Neural progenitor cell (in vitro differentiated cells): ENCODE measurements around the gene ZAP70. TPM values are rescaled to one million over a fixed set of nuclear protein-coding genes. Genes with fewer than 3 reads are reported as not detected.

ENCODE experiments used
- DNase-seq: peaks from one replicate; pipeline ENCODE4 v3.0.0-alpha.2; 2016; ENCODE audit warnings: low spot score
- H2AFZ ChIP-seq: fragments of 200-600 bp; sonication (generic); replicated peaks from 2 replicates; pipeline ENCODE4 v1.6.1; 2016; ENCODE audit warnings: antibody characterized with exemption
- H3F3A ChIP-seq: fragments of 200-600 bp; sonication (generic); 2 replicates; pipeline ENCODE4 v1.6.1; 2016; ENCODE audit warnings: antibody characterized with exemption, low read depth
- H3K27ac ChIP-seq: fragments of 200-600 bp; sonication (generic); 2 replicates; pipeline ENCODE4 v1.5.1; 2016; ENCODE audit warnings: mild to moderate bottlenecking
- H3K27me3 ChIP-seq: fragments of 200-600 bp; sonication (generic); 2 replicates; pipeline ENCODE4 v1.6.1; 2016; ENCODE audit warnings: mild to moderate bottlenecking, moderate library complexity
- H3K36me3 ChIP-seq: fragments of 200-600 bp; sonication (generic); 2 replicates; pipeline ENCODE4 v1.5.1; 2016
- H3K4me1 ChIP-seq: fragments of 200-600 bp; sonication (generic); 2 replicates; pipeline ENCODE4 v1.6.1; 2016; ENCODE audit warnings: mixed run types
- H3K4me2 ChIP-seq: fragments of 200-600 bp; sonication (generic); 2 replicates; pipeline ENCODE4 v1.6.1; 2016
- H3K4me3 ChIP-seq: fragments of 200-600 bp; sonication (generic); 2 replicates; pipeline ENCODE4 v1.5.1; 2016
- H3K79me2 ChIP-seq: fragments of 200-600 bp; sonication (generic); 2 replicates; pipeline ENCODE4 v1.6.1; 2016; ENCODE audit warnings: low read depth
- H3K9ac ChIP-seq: fragments of 200-600 bp; sonication (generic); 2 replicates; pipeline ENCODE4 v1.6.1; 2016
- H3K9me3 ChIP-seq: fragments of 200-600 bp; sonication (generic); 2 replicates; pipeline ENCODE4 v1.5.1; 2016; ENCODE audit warnings: low read depth
- H4K20me1 ChIP-seq: fragments of 200-600 bp; sonication (generic); 2 replicates; pipeline ENCODE4 v1.6.1; 2016; ENCODE audit warnings: low read depth
- H3K27ac Mint-ChIP-seq: 3 replicates; pipeline ENCODE4 v1.8.0; 2021; ENCODE audit warnings: mixed read lengths
- H3K27me3 Mint-ChIP-seq: 2 replicates; pipeline ENCODE4 v1.8.0; 2022; ENCODE audit warnings: low read depth, mild to moderate bottlenecking, inconsistent platforms, moderate library complexity, mixed read lengths; ENCODE audit not compliant: insufficient read depth
- H3K36me3 Mint-ChIP-seq: 3 replicates; pipeline ENCODE4 v1.8.0; 2021; ENCODE audit warnings: mixed read lengths
- H3K4me1 Mint-ChIP-seq: 3 replicates; pipeline ENCODE4 v1.8.0; 2021; ENCODE audit warnings: mixed read lengths
- H3K4me3 Mint-ChIP-seq: 3 replicates; pipeline ENCODE4 v1.8.0; 2021; ENCODE audit warnings: mild to moderate bottlenecking, moderate library complexity, mixed read lengths
- H3K9me3 Mint-ChIP-seq: 3 replicates; pipeline ENCODE4 v1.8.0; 2020; ENCODE audit warnings: mixed read lengths
- EZH2 ChIP-seq: fragments of 200-600 bp; sonication (generic); IDR thresholded peaks from 2 replicates; pipeline ENCODE4 v1.6.1; 2017; ENCODE audit warnings: antibody characterized with exemption, mild to moderate bottlenecking, moderate library complexity
- EZH2phosphoT487 ChIP-seq: fragments of 200-600 bp; sonication (generic); IDR thresholded peaks from 2 replicates; pipeline ENCODE4 v1.6.1; 2017; ENCODE audit warnings: antibody characterized with exemption
- total RNA-seq: library from RNA; depleted of rRNA; stranded (reverse); fragments of >200 nt; gene quantifications from 2 replicates; pipeline ENCODE4 v1.2.3, GENCODE V29; 2015; ENCODE audit warnings: low replicate concordance
- TF ChIP-seq, protein P1 (sequence below): fragments of 200-600 bp; sonication (generic); IDR thresholded peaks from 2 replicates; pipeline ENCODE4 v1.5.1; 2017; ENCODE audit warnings: antibody characterized with exemption, mild to moderate bottlenecking

ZAP70 gene
- total RNA-seq, 1 donor from 2014 or later: not detected

DNA sequence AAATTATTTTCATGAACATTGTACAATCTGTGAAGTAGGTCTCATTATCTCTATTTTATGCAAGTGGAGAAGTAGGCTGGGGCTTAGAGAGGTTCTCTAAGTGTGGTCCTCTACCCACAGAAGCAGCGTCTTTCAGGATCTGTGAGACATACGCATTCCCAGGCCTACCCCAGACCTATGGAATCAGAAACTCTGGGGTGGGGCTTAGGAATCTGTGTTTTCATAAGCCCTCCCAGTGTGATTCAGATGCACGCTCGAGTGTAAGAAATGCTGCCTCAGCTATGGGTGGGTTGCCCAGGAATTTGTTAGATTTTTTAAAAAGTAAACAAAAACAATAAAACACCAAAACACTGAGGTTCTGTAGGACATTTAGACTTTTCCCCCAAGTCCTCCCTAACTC is 14.8 kb upstream of the ZAP70 start:
- Histone ChIP-seq H3K4me2 (no peak overlapping the region), H4K20me1 (no peaks in the 10 kb centered on the region), H3K4me3 (no peak overlapping the region), H2AFZ (no peak overlapping the region), H3K27me3 (no peaks in the 10 kb centered on the region), H3K27ac (no peak overlapping the region), H3K9me3 (no peaks in the 10 kb centered on the region), H3K36me3 (no peaks in the 10 kb centered on the region), H3K4me1 (no peaks in the 10 kb centered on the region), H3F3A (no peaks in the 10 kb centered on the region), H3K9ac (no peak overlapping the region), H3K79me2 (no peaks in the 10 kb centered on the region)
- H3K9me3 Mint-ChIP-seq: no peaks in the 10 kb centered on the region
- no peaks in the 10 kb centered on the region for H3K27me3 Mint-ChIP-seq
- no peak overlapping the region for H3K27ac Mint-ChIP-seq
- TF ChIP-seq, protein P1, sequence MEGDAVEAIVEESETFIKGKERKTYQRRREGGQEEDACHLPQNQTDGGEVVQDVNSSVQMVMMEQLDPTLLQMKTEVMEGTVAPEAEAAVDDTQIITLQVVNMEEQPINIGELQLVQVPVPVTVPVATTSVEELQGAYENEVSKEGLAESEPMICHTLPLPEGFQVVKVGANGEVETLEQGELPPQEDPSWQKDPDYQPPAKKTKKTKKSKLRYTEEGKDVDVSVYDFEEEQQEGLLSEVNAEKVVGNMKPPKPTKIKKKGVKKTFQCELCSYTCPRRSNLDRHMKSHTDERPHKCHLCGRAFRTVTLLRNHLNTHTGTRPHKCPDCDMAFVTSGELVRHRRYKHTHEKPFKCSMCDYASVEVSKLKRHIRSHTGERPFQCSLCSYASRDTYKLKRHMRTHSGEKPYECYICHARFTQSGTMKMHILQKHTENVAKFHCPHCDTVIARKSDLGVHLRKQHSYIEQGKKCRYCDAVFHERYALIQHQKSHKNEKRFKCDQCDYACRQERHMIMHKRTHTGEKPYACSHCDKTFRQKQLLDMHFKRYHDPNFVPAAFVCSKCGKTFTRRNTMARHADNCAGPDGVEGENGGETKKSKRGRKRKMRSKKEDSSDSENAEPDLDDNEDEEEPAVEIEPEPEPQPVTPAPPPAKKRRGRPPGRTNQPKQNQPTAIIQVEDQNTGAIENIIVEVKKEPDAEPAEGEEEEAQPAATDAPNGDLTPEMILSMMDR: no peak
- TF ChIP-seq EZH2 (no peak), EZH2phosphoT487 (no peak)
- H3K4me3 Mint-ChIP-seq: no peak overlapping the region
- no peak for DNase-seq
- H3K4me1 Mint-ChIP-seq: peaks cover 27% of the 10 kb centered on the region
- H3K36me3 Mint-ChIP-seq: no peaks in the 10 kb centered on the region

DNA sequence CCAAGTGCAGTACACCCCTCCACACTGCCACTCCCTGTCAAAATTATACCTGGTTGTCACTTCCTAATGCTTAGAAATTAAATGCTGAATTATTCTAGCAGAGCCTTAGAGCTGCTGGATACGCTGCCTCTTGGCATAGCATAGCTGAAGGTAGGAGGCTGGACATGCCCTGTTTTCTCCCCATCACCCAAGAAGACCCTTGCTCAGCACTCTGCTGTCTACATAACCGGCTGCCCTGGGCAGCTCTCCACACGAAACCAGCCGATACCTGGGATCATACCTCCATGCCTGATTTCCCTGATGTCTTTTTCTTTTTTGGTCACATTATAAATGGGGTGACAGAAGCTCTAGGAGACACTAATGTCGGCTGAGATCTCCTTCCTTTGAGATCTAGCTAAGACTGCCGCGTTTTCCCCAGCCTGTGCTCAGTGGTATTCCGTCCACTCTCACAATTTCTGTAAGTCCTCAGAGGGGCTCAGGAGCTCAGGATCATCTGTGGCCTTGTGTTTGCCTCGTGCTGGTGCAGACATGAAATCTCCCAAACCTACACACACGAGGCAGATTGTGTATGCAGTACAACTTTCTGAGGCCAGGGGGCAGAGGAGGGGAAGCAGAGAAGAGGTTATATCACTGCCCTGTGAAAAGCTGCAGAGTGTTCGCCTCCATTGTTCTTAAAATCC is 13.5 kb upstream of the ZAP70 start:
- H3K27ac Mint-ChIP-seq: peak overlapping the region; percentile 85

DNA sequence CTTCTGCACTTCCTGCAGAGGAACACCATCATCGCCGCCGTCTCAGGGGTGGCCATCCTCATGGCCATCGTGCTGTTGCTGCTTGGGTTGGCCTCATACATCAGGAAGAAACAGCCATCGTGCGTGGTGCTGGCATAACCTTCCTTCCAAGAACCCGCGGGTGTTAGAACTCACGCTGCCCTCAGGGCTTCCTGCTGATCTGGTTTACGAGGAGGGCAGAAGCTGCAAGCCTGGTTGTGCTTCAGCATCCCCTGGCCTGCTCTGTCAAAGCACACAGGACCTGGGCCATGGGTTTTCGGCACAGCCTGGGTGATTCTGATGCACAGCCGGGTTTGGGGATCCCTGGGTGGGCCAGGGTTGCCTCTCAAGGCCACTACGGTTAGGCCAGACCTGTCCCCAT is 12.2 kb upstream of the ZAP70 start:
- Histone ChIP-seq H3K36me3 (no peaks in the 10 kb centered on the region), H3K4me3 (no peak overlapping the region), H3K4me1 (no peaks in the 10 kb centered on the region), H3K9me3 (no peaks in the 10 kb centered on the region), H3K4me2 (no peak overlapping the region), H3K27me3 (no peaks in the 10 kb centered on the region), H3F3A (no peaks in the 10 kb centered on the region), H3K79me2 (no peaks in the 10 kb centered on the region), H3K27ac (no peak overlapping the region), H2AFZ (no peak overlapping the region), H4K20me1 (no peaks in the 10 kb centered on the region), H3K9ac (no peak overlapping the region)
- Mint-ChIP-seq H3K27me3 (no peaks in the 10 kb centered on the region), H3K9me3 (no peaks in the 10 kb centered on the region), H3K4me3 (no peak overlapping the region), H3K36me3 (no peaks in the 10 kb centered on the region), H3K4me1 (peaks cover 27% of the 10 kb centered on the region), H3K27ac (peak overlapping the region; percentile 5)
- no peak for DNase-seq
- TF ChIP-seq EZH2 (no peak), EZH2phosphoT487 (no peak)
- TF ChIP-seq, protein P1: no peak

More for the DNA sequence above, 13.5 kb upstream of the ZAP70 start:
- no peaks in the 10 kb centered on the region for H3K4me1 ChIP-seq
- no peaks in the 10 kb centered on the region for H3K27me3 Mint-ChIP-seq
- no peaks in the 10 kb centered on the region for H4K20me1 ChIP-seq
- H2AFZ ChIP-seq: peak overlapping the region; percentile 92
- H3K4me3 ChIP-seq: no peak overlapping the region
- H3K9ac ChIP-seq: no peak overlapping the region
- no peak overlapping the region for H3K27ac ChIP-seq
- H3K9me3 Mint-ChIP-seq: no peaks in the 10 kb centered on the region
- no peaks in the 10 kb centered on the region for H3F3A ChIP-seq
- H3K36me3 ChIP-seq: no peaks in the 10 kb centered on the region
- no peaks in the 10 kb centered on the region for H3K79me2 ChIP-seq
- no peak overlapping the region for H3K4me3 Mint-ChIP-seq
- no peaks in the 10 kb centered on the region for H3K9me3 ChIP-seq
- H3K4me1 Mint-ChIP-seq: peaks cover 27% of the 10 kb centered on the region
- H3K27me3 ChIP-seq: no peaks in the 10 kb centered on the region
- H3K36me3 Mint-ChIP-seq: no peaks in the 10 kb centered on the region
- no peak overlapping the region for H3K4me2 ChIP-seq
- TF ChIP-seq EZH2: no peak
- TF ChIP-seq, protein P1: peak; percentile 66
- DNase-seq: peak; percentile 79
